K562 (cell line): ENCODE data around the gene DAB2. TPM values are rescaled to one million over a fixed set of nuclear protein-coding genes. Genes with fewer than 3 reads are reported as not detected.

Experiments used
- ATAC-seq: fragments of 200-7000 bp; cut with Tn5 transposase; 3 replicates; pipeline ENCODE4 v1.9.1; 2020; ENCODE audit warnings: moderate library complexity
- BruUV-seq: library from RNA; stranded (reverse); fragments of 400-500 nt; replicated peaks from 2 replicates; lab custom pipeline; 2021; lab: Mats Ljungman, UMichigan
- CTCF ChIA-PET: fragments of 300-600 bp; formaldehyde crosslinking; extraction: SDS; loops from one replicate; lab custom pipeline; 2021; ENCODE audit warnings: low intra/inter-chr PET ratio; lab: Yijun Ruan, JAX
- POLR2A ChIA-PET: fragments of 300-600, 350-650 bp; sonication (Branson Sonifier 250); formaldehyde crosslinking; extraction: SDS; loops from one replicate; lab custom pipeline; 2021; ENCODE audit warnings: antibody characterized with exemption, inconsistent platforms; lab: Yijun Ruan, JAX
- DNase-seq, 4 experiments: peaks; one replicate each; pipeline versions ENCODE4 v3.0.0 to v3.0.0-alpha.2; 2011 to 2018; ENCODE audit warnings: low spot score in 3 of 4, mixed read lengths in 3 of 4; ENCODE audit errors: extremely low read depth in 1 of 4
- FAIRE-seq: peaks from 2 replicates; lab custom pipeline; 2011; peaks lifted over from hg19 to GRCh38; lab: Jason Lieb, UNC
- H2AFZ ChIP-seq: 2 replicates; pipeline ENCODE4 v1.6.0; 2011; ENCODE audit warnings: low read depth, low read length, control low read depth, inconsistent platforms
- H3K27ac ChIP-seq: fragments of 200-600 bp; 3 replicates; pipeline ENCODE4 v1.8.0; 2011; ENCODE audit warnings: low read depth, mild to moderate bottlenecking, control low read depth, inconsistent platforms, low read length, moderate library complexity, mixed read lengths; ENCODE audit errors: extremely low read depth
- H3K27me3 ChIP-seq, 2 experiments: fragments of 300-600 bp in 1 of 2; 2 replicates in 1 of 2; 3 replicates in 1 of 2; pipeline versions ENCODE4 v1.6.0 to v1.8.0; 2011; ENCODE audit warnings: inconsistent platforms in 2 of 2, low read length in 2 of 2, mild to moderate bottlenecking in 1 of 2, mixed read lengths in 1 of 2, moderate library complexity in 1 of 2; ENCODE audit not compliant: control insufficient read depth in 2 of 2, insufficient read depth in 2 of 2
- H3K36me3 ChIP-seq: fragments of 300-600 bp; 3 replicates; pipeline ENCODE4 v1.8.0; 2011; ENCODE audit warnings: mild to moderate bottlenecking, low read length, inconsistent platforms; ENCODE audit not compliant: control insufficient read depth, insufficient read depth
- H3K4me1 ChIP-seq, 2 experiments: fragments of 200-600 bp in 1 of 2; replicated peaks in 1 of 2; 2 replicates in 1 of 2; 3 replicates in 1 of 2; pipeline versions ENCODE4 v1.5.1 to v1.8.0; 2011; ENCODE audit warnings: inconsistent platforms in 2 of 2, low read length in 2 of 2, mild to moderate bottlenecking in 1 of 2, mixed read lengths in 1 of 2, moderate library complexity in 1 of 2; ENCODE audit not compliant: control insufficient read depth in 2 of 2, insufficient read depth in 2 of 2
- H3K4me2 ChIP-seq: 2 replicates; pipeline ENCODE4 v1.6.1; 2011; ENCODE audit warnings: low read length, control low read depth, inconsistent platforms, mixed read lengths; ENCODE audit not compliant: insufficient read depth
- H3K4me3 ChIP-seq: fragments of 200-600 bp; sonication (generic), shearing (Covaris generic); 2 replicates; pipeline ENCODE4 v1.5.1; 2016; ENCODE audit warnings: control low read depth, inconsistent platforms
- H3K79me2 ChIP-seq: fragments of 200-600 bp; 3 replicates; pipeline ENCODE4 v1.8.0; 2011; ENCODE audit warnings: low read length, inconsistent platforms; ENCODE audit not compliant: control insufficient read depth, insufficient read depth
- H3K9ac ChIP-seq, 2 experiments: 2 replicates each; pipeline versions ENCODE4 v1.6.0 to v1.6.1; 2011; ENCODE audit warnings: low read depth in 2 of 2, low read length in 2 of 2, control low read depth in 1 of 2, inconsistent platforms in 1 of 2, mild to moderate bottlenecking in 1 of 2, mixed read lengths in 1 of 2; ENCODE audit not compliant: insufficient read depth in 1 of 2
- H3K9me1 ChIP-seq: one replicate; pipeline ENCODE4 v1.6.0; 2011; ENCODE audit warnings: inconsistent platforms, mild to moderate bottlenecking, low read length, moderate library complexity; ENCODE audit not compliant: control insufficient read depth, insufficient read depth
- H3K9me3 ChIP-seq: replicated peaks from 2 replicates; pipeline ENCODE4 v1.5.1; 2011; ENCODE audit warnings: low read depth, low read length, inconsistent platforms; ENCODE audit not compliant: control insufficient read depth, insufficient read depth
- H4K20me1 ChIP-seq: replicated peaks from 2 replicates; pipeline ENCODE4 v1.6.1; 2011; ENCODE audit warnings: low read length, inconsistent platforms, mixed read lengths; ENCODE audit not compliant: control insufficient read depth, insufficient read depth
- GABPB1 ChIP-seq: sonication (generic); formaldehyde crosslinking; IDR thresholded peaks from 2 replicates; pipeline ENCODE4 v1.8.0; 2022; ENCODE audit warnings: mild to moderate bottlenecking, missing genetic modification reagents
- GATA2 ChIP-seq: sonication (generic); formaldehyde crosslinking; IDR thresholded peaks from 2 replicates; pipeline ENCODE4 v1.4.0; 2020; ENCODE audit warnings: mild to moderate bottlenecking, missing genetic modification reagents
- HDAC2 ChIP-seq: fragments of 450-650 bp; IDR thresholded peaks from 2 replicates; pipeline ENCODE4 v1.6.1; 2016; ENCODE audit warnings: mild to moderate bottlenecking
- NBN ChIP-seq: fragments of 450-650 bp; IDR thresholded peaks from 2 replicates; pipeline ENCODE4 v1.6.1; 2016; ENCODE audit warnings: low read depth, mild to moderate bottlenecking
- POU5F1 ChIP-seq: fragments of 150-350 bp; IDR thresholded peaks from 2 replicates; pipeline ENCODE4 v1.6.1; 2014; ENCODE audit warnings: borderline replicate concordance, low read length, low read depth, mild to moderate bottlenecking; ENCODE audit not compliant: partially characterized antibody
- TOE1 ChIP-seq, 2 experiments: fragments of 450-650 bp in 1 of 2; sonication (generic) in 1 of 2; formaldehyde crosslinking in 1 of 2; IDR thresholded peaks; 2 replicates each; pipeline versions ENCODE4 v1.7.1 to v1.8.0; 2016 to 2022; ENCODE audit warnings: borderline replicate concordance in 2 of 2, mild to moderate bottlenecking in 2 of 2, antibody characterized with exemption in 1 of 2, inconsistent platforms in 1 of 2, low read depth in 1 of 2, missing genetic modification reagents in 1 of 2, moderate library complexity in 1 of 2
- ZNF316 ChIP-seq: fragments of 450-650 bp; IDR thresholded peaks from 2 replicates; pipeline ENCODE4 v1.6.1; 2016
- WGBS: fragments of 100-300 bp; shearing (Covaris generic); methylation state at CpG from one replicate; pipeline ENCODE4 v1.1.6; 2016; ENCODE audit warnings: low coverage, mixed read lengths; ENCODE audit not compliant: insufficient coverage; ENCODE audit errors: missing lambda C conversion rate; 5-methylcytosine and 5-hydroxymethylcytosine counted together
- in situ Hi-C: fragments of 300-500 bp; cut with MboI; formaldehyde crosslinking; loops from 4 replicates; pipeline ENCODE4 v1.15.0; 2018; ENCODE audit warnings: inconsistent platforms, mixed read lengths
- intact Hi-C: fragments of 100-400 bp; cut with micrococcal nuclease; formaldehyde crosslinking; loops from 2 replicates; pipeline ENCODE4 v1.14.2; 2022
- polyA plus RNA-seq, 8 experiments: library from polyadenylated mRNA; depleted of rRNA in 4 of 8; stranded (reverse) in 5 of 8; unstranded in 3 of 8; fragments of >200 nt; fragmentation: Nextera tagmentation in 2 of 8; fragmentation: Illumina TruSeq in 1 of 8; extraction: Ambion mirVana in 2 of 8; extraction: Trizol in 1 of 8; gene quantifications; 2 replicates each; pipeline versions ENCODE4 v1.2.1 to v1.2.3, GENCODE V29; 2011 to 2014; ENCODE audit warnings: inconsistent platforms in 1 of 8, missing spikeins in 1 of 8
- total RNA-seq, 7 experiments: library from RNA; depleted of rRNA in 6 of 7; stranded (reverse); fragments of >200 nt in 6 of 7; fragmentation: Illumina TruSeq in 2 of 7; extraction: Trizol in 2 of 7; gene quantifications; 2 replicates each; pipeline versions ENCODE4 v1.2.1 to v1.2.3, GENCODE V29; 2011 to 2021; ENCODE audit warnings: low replicate concordance in 1 of 7
- TF ChIP-seq, protein P1 (sequence below): fragments of 250-450 bp; sonication (Bioruptor Pico); IDR thresholded peaks from 2 replicates; pipeline ENCODE4 v1.4.0; 2020; ENCODE audit warnings: mild to moderate bottlenecking, moderate library complexity, borderline replicate concordance
- TF ChIP-seq, protein P2 (sequence below), 2 experiments: fragments of 450-650 bp in 1 of 2; IDR thresholded peaks; 2 replicates each; pipeline ENCODE4 v1.6.1; 2011 to 2017; ENCODE audit warnings: low read depth in 2 of 2, antibody characterized with exemption in 1 of 2, borderline replicate concordance in 1 of 2, low read length in 1 of 2, mild to moderate bottlenecking in 1 of 2, mixed read lengths in 1 of 2; ENCODE audit not compliant: control insufficient read depth in 1 of 2
- TF ChIP-seq, protein P3 (sequence below): fragments of 450-650 bp; formaldehyde crosslinking; IDR thresholded peaks from 2 replicates; pipeline ENCODE4 v1.4.0; 2022; ENCODE audit warnings: missing genetic modification characterization
- TF ChIP-seq, protein P4 (sequence below), 2 experiments: fragments of 450-650 bp; IDR thresholded peaks; 2 replicates each; pipeline ENCODE4 v1.6.1; 2016
- TF ChIP-seq, protein P5 (sequence below): fragments of 250-450 bp; sonication (Bioruptor Pico); IDR thresholded peaks from 2 replicates; pipeline ENCODE4 v1.5.0; 2021

The DAB2 gene
- total and polyA plus RNA-seq, 9 of the 15 experiments (the other 6 are each of a cell fraction or from before 2014, with no cell fraction given), result 6.6 to 29.9 (median 24.1) TPM

DNA sequence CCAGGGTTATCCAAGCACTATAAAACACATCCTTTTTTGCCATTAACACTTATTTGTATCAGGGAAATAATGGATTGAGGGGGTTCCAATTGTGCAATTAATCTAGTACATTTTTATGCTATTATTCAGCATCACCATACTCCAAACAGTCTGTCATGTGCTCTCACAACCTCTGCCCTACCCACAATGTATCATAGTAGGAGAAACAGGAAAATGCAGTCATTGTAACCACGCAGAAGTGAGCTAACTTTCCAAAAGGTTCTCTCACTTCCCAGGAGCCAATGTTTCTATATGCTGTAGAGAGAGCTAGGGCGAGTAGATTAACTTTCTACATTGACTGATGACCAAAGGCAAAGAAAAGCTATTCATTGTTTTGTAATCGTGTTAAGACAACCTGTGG is 29.8 kb downstream of the DAB2 start:
- 0 out of 3 replicates have a peak, but pooled peaks cover 2% of the 10 kb centered on the region for H3K79me2 ChIP-seq
- POLR2A ChIA-PET, result interaction anchor here (1.1 kb wide), 1 partner anchor 30 kb away, joined by 4 read pairs; the partner anchor contains the start of gene DAB2
- in situ Hi-C loops (no loop called here), intact Hi-C loops (no loop called here)
- no peak overlapping the region for H3K27ac ChIP-seq
- no peak overlapping the region for H3K4me3 ChIP-seq
- CTCF ChIA-PET, result no interaction called here
- H3K9ac ChIP-seq, result no peak overlapping the region
- H3K27me3 ChIP-seq, result no peaks in the 10 kb centered on the region
- no peak overlapping the region for H3K4me2 ChIP-seq
- H3K9me1 ChIP-seq, result no peaks in the 10 kb centered on the region
- no peaks in the 10 kb centered on the region for H3K9me3 ChIP-seq
- no TSS peak for BruUV-seq
- no peaks in the 10 kb centered on the region for H4K20me1 ChIP-seq
- ATAC-seq (no peak), DNase-seq (no peak), FAIRE-seq (no peak)
- H2AFZ ChIP-seq, result no peak overlapping the region
- H3K36me3 ChIP-seq, result peaks cover 7% of the 10 kb centered on the region; the same call in 2 of the 3 replicates
- 31% methylated on average over 3 of the region's 3 CpGs for WGBS
- peaks cover 3 to 21% of the 10 kb centered on the region in 2 experiments; a peak in 3 of 5 replicates for H3K4me1 ChIP-seq
- TF ChIP-seq, protein P1, sequence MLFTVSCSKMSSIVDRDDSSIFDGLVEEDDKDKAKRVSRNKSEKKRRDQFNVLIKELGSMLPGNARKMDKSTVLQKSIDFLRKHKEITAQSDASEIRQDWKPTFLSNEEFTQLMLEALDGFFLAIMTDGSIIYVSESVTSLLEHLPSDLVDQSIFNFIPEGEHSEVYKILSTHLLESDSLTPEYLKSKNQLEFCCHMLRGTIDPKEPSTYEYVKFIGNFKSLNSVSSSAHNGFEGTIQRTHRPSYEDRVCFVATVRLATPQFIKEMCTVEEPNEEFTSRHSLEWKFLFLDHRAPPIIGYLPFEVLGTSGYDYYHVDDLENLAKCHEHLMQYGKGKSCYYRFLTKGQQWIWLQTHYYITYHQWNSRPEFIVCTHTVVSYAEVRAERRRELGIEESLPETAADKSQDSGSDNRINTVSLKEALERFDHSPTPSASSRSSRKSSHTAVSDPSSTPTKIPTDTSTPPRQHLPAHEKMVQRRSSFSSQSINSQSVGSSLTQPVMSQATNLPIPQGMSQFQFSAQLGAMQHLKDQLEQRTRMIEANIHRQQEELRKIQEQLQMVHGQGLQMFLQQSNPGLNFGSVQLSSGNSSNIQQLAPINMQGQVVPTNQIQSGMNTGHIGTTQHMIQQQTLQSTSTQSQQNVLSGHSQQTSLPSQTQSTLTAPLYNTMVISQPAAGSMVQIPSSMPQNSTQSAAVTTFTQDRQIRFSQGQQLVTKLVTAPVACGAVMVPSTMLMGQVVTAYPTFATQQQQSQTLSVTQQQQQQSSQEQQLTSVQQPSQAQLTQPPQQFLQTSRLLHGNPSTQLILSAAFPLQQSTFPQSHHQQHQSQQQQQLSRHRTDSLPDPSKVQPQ (CRISPR knock-in tag), result no peak
- TF ChIP-seq ZNF316 (no peak), GATA2 (CRISPR knock-in tag) (no peak), HDAC2 (no peak), GABPB1 (no peak), POU5F1 (no peak), TOE1 (IDR thresholded peaks at IDR 0.05; ENCODE audit: borderline replicate concordance) (no peak), TOE1 (CRISPR knock-in tag; IDR thresholded peaks at IDR 0.05; ENCODE audit: borderline replicate concordance, low read depth) (no peak), NBN (no peak)
- TF ChIP-seq, protein P2, sequence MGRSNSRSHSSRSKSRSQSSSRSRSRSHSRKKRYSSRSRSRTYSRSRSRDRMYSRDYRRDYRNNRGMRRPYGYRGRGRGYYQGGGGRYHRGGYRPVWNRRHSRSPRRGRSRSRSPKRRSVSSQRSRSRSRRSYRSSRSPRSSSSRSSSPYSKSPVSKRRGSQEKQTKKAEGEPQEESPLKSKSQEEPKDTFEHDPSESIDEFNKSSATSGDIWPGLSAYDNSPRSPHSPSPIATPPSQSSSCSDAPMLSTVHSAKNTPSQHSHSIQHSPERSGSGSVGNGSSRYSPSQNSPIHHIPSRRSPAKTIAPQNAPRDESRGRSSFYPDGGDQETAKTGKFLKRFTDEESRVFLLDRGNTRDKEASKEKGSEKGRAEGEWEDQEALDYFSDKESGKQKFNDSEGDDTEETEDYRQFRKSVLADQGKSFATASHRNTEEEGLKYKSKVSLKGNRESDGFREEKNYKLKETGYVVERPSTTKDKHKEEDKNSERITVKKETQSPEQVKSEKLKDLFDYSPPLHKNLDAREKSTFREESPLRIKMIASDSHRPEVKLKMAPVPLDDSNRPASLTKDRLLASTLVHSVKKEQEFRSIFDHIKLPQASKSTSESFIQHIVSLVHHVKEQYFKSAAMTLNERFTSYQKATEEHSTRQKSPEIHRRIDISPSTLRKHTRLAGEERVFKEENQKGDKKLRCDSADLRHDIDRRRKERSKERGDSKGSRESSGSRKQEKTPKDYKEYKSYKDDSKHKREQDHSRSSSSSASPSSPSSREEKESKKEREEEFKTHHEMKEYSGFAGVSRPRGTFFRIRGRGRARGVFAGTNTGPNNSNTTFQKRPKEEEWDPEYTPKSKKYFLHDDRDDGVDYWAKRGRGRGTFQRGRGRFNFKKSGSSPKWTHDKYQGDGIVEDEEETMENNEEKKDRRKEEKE (IDR thresholded peaks at IDR 0.05; ENCODE audit: borderline replicate concordance in 1 of 2, control insufficient read depth in 1 of 2, low read depth in 2 of 2, low read length in 1 of 2), result no peak
- TF ChIP-seq, protein P3, sequence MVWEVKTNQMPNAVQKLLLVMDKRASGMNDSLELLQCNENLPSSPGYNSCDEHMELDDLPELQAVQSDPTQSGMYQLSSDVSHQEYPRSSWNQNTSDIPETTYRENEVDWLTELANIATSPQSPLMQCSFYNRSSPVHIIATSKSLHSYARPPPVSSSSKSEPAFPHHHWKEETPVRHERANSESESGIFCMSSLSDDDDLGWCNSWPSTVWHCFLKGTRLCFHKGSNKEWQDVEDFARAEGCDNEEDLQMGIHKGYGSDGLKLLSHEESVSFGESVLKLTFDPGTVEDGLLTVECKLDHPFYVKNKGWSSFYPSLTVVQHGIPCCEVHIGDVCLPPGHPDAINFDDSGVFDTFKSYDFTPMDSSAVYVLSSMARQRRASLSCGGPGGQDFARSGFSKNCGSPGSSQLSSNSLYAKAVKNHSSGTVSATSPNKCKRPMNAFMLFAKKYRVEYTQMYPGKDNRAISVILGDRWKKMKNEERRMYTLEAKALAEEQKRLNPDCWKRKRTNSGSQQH, result no peak
- TF ChIP-seq, protein P4, sequence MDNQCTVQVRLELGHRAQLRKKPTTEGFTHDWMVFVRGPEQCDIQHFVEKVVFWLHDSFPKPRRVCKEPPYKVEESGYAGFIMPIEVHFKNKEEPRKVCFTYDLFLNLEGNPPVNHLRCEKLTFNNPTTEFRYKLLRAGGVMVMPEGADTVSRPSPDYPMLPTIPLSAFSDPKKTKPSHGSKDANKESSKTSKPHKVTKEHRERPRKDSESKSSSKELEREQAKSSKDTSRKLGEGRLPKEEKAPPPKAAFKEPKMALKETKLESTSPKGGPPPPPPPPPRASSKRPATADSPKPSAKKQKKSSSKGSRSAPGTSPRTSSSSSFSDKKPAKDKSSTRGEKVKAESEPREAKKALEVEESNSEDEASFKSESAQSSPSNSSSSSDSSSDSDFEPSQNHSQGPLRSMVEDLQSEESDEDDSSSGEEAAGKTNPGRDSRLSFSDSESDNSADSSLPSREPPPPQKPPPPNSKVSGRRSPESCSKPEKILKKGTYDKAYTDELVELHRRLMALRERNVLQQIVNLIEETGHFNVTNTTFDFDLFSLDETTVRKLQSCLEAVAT (IDR thresholded peaks at IDR 0.05), result no peak
- TF ChIP-seq, protein P5, sequence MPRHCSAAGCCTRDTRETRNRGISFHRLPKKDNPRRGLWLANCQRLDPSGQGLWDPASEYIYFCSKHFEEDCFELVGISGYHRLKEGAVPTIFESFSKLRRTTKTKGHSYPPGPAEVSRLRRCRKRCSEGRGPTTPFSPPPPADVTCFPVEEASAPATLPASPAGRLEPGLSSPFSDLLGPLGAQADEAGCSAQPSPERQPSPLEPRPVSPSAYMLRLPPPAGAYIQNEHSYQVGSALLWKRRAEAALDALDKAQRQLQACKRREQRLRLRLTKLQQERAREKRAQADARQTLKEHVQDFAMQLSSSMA (CRISPR knock-in tag), result no peak
